B cell (primary cell): Measurements from ENCODE around the gene CAMTA1. TPM values are rescaled to one million over a fixed set of nuclear protein-coding genes. Genes with fewer than 3 reads are reported as not detected.

Source experiments
- ATAC-seq: fragments of 200-7000 bp; cut with Tn5 transposase; one replicate; pipeline ENCODE4 v1.10.0; 2021; ENCODE audit warnings: low read depth, mild to moderate bottlenecking, moderate number of reproducible peaks, moderate library complexity
- CTCF ChIA-PET: fragments of 350-600 bp; sonication (Branson Sonifier 250); formaldehyde crosslinking; loops from one replicate; lab custom pipeline; 2021; ENCODE audit warnings: antibody characterized with exemption, inconsistent platforms; lab: Charles Lee
- POLR2A ChIA-PET: fragments of 350-600 bp; sonication (Branson Sonifier 250); formaldehyde crosslinking; loops from one replicate; lab custom pipeline; 2021; ENCODE audit warnings: antibody characterized with exemption; lab: Charles Lee
- DNase-seq: peaks from one replicate; pipeline ENCODE4 v3.0.0; 2013
- H2AFZ ChIP-seq: 2 replicates; pipeline ENCODE4 v1.6.1; 2012; ENCODE audit warnings: mild to moderate bottlenecking, low read depth, low read length; ENCODE audit not compliant: insufficient read depth, poor library complexity, severe bottlenecking
- H3K27ac ChIP-seq, 2 donors: 1 replicate in 1 of 2; 2 replicates in 1 of 2; pipeline ENCODE4 v1.5.1; 2012 to 2013; ENCODE audit warnings: low read length in 2 of 2, mild to moderate bottlenecking in 2 of 2, moderate library complexity in 1 of 2
- H3K27me3 ChIP-seq, 4 experiments: fragments of 200-600 bp in 1 of 4; sonication (generic) in 1 of 4; replicated peaks in 1 of 4; 1 replicate in 2 of 4; 2 replicates in 2 of 4; pipeline versions ENCODE4 v1.6.1 to v1.7.0; 2013 to 2016; ENCODE audit warnings: low read length in 3 of 4, mild to moderate bottlenecking in 2 of 4, mixed read lengths in 1 of 4, moderate library complexity in 1 of 4; ENCODE audit not compliant: insufficient read depth in 4 of 4, control insufficient read depth in 3 of 4; ENCODE audit errors: control extremely low read depth in 1 of 4
- H3K36me3 ChIP-seq, 2 experiments: replicated peaks in 1 of 2; 1 replicate in 1 of 2; 2 replicates in 1 of 2; pipeline versions ENCODE4 v1.6.1 to v1.7.1; 2013; ENCODE audit warnings: low read length in 1 of 2; ENCODE audit not compliant: insufficient read depth in 2 of 2, control insufficient read depth in 1 of 2; ENCODE audit errors: control extremely low read depth in 1 of 2, extremely low read depth in 1 of 2
- H3K4me1 ChIP-seq, 2 donors: fragments of 200-600 bp in 1 of 2; sonication (generic) in 1 of 2; 1 replicate in 1 of 2; 2 replicates in 1 of 2; pipeline versions ENCODE4 v1.5.1 to v1.6.1; 2013 to 2017; ENCODE audit warnings: low read length in 2 of 2; ENCODE audit not compliant: control insufficient read depth in 2 of 2, insufficient read depth in 2 of 2
- H3K4me2 ChIP-seq: replicated peaks from 2 replicates; pipeline ENCODE3; 2012; ENCODE audit warnings: mild to moderate bottlenecking, low read depth, low read length; ENCODE audit not compliant: poor library complexity, severe bottlenecking
- H3K4me3 ChIP-seq, 5 experiments: fragments of 200-600 bp in 1 of 5; sonication (generic) in 1 of 5; 1 replicate in 3 of 5; 2 replicates in 2 of 5; pipeline versions ENCODE4 v1.5.1 to v1.7.0; 2011 to 2016; ENCODE audit warnings: low read length in 4 of 5, mild to moderate bottlenecking in 4 of 5, low read depth in 2 of 5, control low read depth in 1 of 5, moderate library complexity in 1 of 5; ENCODE audit not compliant: insufficient read depth in 1 of 5; ENCODE audit errors: control extremely low read depth in 1 of 5, extremely low read depth in 1 of 5
- H3K79me2 ChIP-seq: fragments of 200-600 bp; sonication (generic); one replicate; pipeline ENCODE4 v1.6.0; 2016; ENCODE audit warnings: low read length; ENCODE audit not compliant: control insufficient read depth, insufficient read depth
- H3K9ac ChIP-seq: fragments of 200-600 bp; sonication (generic); 2 replicates; pipeline ENCODE4 v1.6.1; 2017; ENCODE audit warnings: mild to moderate bottlenecking, low read length, moderate library complexity
- H3K9me3 ChIP-seq, 3 donors: one replicate each; pipeline versions ENCODE4 v1.6.1 to v1.7.1; 2013; ENCODE audit warnings: low read length in 2 of 3; ENCODE audit not compliant: control insufficient read depth in 2 of 3, insufficient read depth in 1 of 3; ENCODE audit errors: control extremely low read depth in 1 of 3
- H4K20me1 ChIP-seq: 2 replicates; pipeline ENCODE4 v1.6.0; 2012; ENCODE audit warnings: mild to moderate bottlenecking, low read length; ENCODE audit not compliant: insufficient read depth, control insufficient read depth, poor library complexity, severe bottlenecking
- H3K27ac Mint-ChIP-seq: one replicate; pipeline ENCODE4 v1.8.0; 2021; ENCODE audit warnings: mixed read lengths
- H3K27me3 Mint-ChIP-seq: one replicate; pipeline ENCODE4 v1.8.0; 2021; ENCODE audit warnings: mixed read lengths
- H3K4me1 Mint-ChIP-seq: one replicate; pipeline ENCODE4 v1.8.0; 2021; ENCODE audit warnings: mixed read lengths
- H3K4me3 Mint-ChIP-seq: one replicate; pipeline ENCODE4 v1.8.0; 2021; ENCODE audit warnings: mixed read lengths
- H3K9me3 Mint-ChIP-seq: one replicate; pipeline ENCODE4 v1.8.0; 2022; ENCODE audit warnings: mixed read lengths; ENCODE audit not compliant: insufficient read depth
- CTCF ChIP-seq: fragments of 200-600 bp; IDR thresholded peaks from one replicate; pipeline ENCODE4 v1.8.0; 2022; ENCODE audit warnings: antibody characterized with exemption, mild to moderate bottlenecking
- EZH2 ChIP-seq: IDR thresholded peaks from 2 replicates; pipeline ENCODE4 v1.6.1; 2012; ENCODE audit warnings: borderline replicate concordance, low read depth, mild to moderate bottlenecking, moderate library complexity, low read length; ENCODE audit not compliant: insufficient read depth, poor library complexity, severe bottlenecking
- WGBS: methylation state at CpG from one replicate; pipeline ENCODE4 v1.1.5; 2013; ENCODE audit warnings: missing lambda C conversion rate; ENCODE audit not compliant: insufficient coverage; 5-methylcytosine and 5-hydroxymethylcytosine counted together
- intact Hi-C: fragments of 100-400 bp; cut with micrococcal nuclease; formaldehyde crosslinking; loops from one replicate; pipeline ENCODE4 v1.10.0; 2022
- polyA plus RNA-seq: library from polyadenylated mRNA; depleted of rRNA; stranded (reverse); fragments of >200 nt; gene quantifications from 2 replicates; pipeline ENCODE4 v1.2.3, GENCODE V29; 2012
- total RNA-seq, 2 donors: library from RNA; stranded (reverse); fragments of 120-200 nt in 1 of 2; gene quantifications; 1 replicate in 1 of 2; 2 replicates in 1 of 2; pipeline versions ENCODE4 v1.2.3 to v1.2.4, GENCODE V29; 2013 to 2022

CAMTA1 gene
- total and polyA plus RNA-seq, 2 donors (not counting 1 experiment from before 2014, with no cell fraction given) = 42.2 to 45.7 TPM

DNA sequence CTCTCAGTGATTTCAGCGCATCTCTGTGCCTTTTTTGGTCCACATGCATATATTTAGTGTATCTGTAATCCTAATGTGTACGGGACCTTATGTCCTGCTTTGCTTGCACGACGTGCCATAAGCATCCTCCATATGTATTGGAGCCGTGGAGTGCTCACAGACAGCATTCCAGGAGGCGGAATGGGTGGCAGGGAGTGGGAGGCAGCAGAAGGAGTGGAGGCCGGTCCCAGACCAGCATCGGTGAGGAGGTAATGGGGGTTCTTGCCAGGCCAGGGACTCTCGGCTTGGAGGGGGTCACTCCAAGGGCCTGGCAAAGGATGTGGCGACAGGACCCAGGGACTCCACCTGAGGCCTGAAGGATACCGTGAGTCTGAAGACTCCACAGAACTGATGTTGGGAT is 185.0 kb downstream of the CAMTA1 start:
- no peak for ATAC-seq
- no peak overlapping the region for H3K27ac Mint-ChIP-seq
- Histone ChIP-seq H3K27ac (no peak overlapping the region), H3K9me3 (peaks cover 0 to 6% (median 0%) of the 10 kb centered on the region in 3 donors), H3K27me3 (peaks cover 0 to 25% (median 2%) of the 10 kb centered on the region in 4 experiments), H3K4me2 (no peak overlapping the region), H2AFZ (no peak overlapping the region), H4K20me1 (no peaks in the 10 kb centered on the region), H3K4me3 (no peak overlapping the region), H3K79me2 (no peaks in the 10 kb centered on the region), H3K4me1 (no peaks in the 10 kb centered on the region), H3K9ac (no peak overlapping the region), H3K36me3 (no peaks in the 10 kb centered on the region)
- H3K4me3 Mint-ChIP-seq = no peak overlapping the region
- H3K9me3 Mint-ChIP-seq = no peaks in the 10 kb centered on the region
- ChIA-PET CTCF (no interaction called here), POLR2A (no interaction called here)
- no peaks in the 10 kb centered on the region for H3K4me1 Mint-ChIP-seq
- 98% methylated on average over 9 of the region's 11 CpGs for WGBS
- no peak for DNase-seq
- H3K27me3 Mint-ChIP-seq = peaks cover 53% of the 10 kb centered on the region
- TF ChIP-seq CTCF (no peak), EZH2 (no peak)
- intact Hi-C loops = no loop called here

GRCh38 chr1:6971048-6971447 is 185.8 kb downstream of the CAMTA1 start:
- no peaks in the 10 kb centered on the region for H3K4me1 ChIP-seq
- no peak overlapping the region for H3K27ac Mint-ChIP-seq
- H3K4me2 ChIP-seq = no peak overlapping the region
- no peaks in the 10 kb centered on the region for H3K36me3 ChIP-seq
- no peak overlapping the region for H3K4me3 Mint-ChIP-seq
- ATAC-seq = no peak
- ChIA-PET CTCF (no interaction called here), POLR2A (no interaction called here)
- H3K4me3 ChIP-seq = no peak overlapping the region
- TF ChIP-seq CTCF (no peak), EZH2 (no peak)
- H3K9me3 Mint-ChIP-seq = no peaks in the 10 kb centered on the region
- H3K27ac ChIP-seq = no peak overlapping the region
- no peaks in the 10 kb centered on the region for H4K20me1 ChIP-seq
- peaks cover 0 to 21% (median 2%) of the 10 kb centered on the region in 4 experiments for H3K27me3 ChIP-seq
- no peaks in the 10 kb centered on the region for H3K79me2 ChIP-seq
- peaks cover 47% of the 10 kb centered on the region for H3K27me3 Mint-ChIP-seq
- no peak for DNase-seq
- intact Hi-C loops = no loop called here
- no peak overlapping the region for H3K9ac ChIP-seq
- no peaks in the 10 kb centered on the region for H3K4me1 Mint-ChIP-seq
- H2AFZ ChIP-seq = no peak overlapping the region
- 95% methylated on average over 5 of the region's 9 CpGs for WGBS
- H3K9me3 ChIP-seq = peaks cover 0 to 9% (median 0%) of the 10 kb centered on the region in 3 donors
